Psoas muscle (tissue), 8 donors: Measurements from ENCODE around the gene MMADHC. TPM values are rescaled to one million over a fixed set of nuclear protein-coding genes. Genes with fewer than 3 reads are reported as not detected.

Source experiments
- ATAC-seq, 4 donors: fragments of 200-7000 bp; cut with Tn5 transposase; one replicate each; pipeline ENCODE4 v1.9.1; 2020; ENCODE audit warnings: moderate library complexity in 3 of 4, mild to moderate bottlenecking in 2 of 4
- DNase-seq, 2 donors: peaks; one replicate each; pipeline ENCODE4 v3.0.0-alpha.2; 2020
- H3K27ac ChIP-seq: fragments of 200-600 bp; one replicate; pipeline ENCODE4 v1.8.0; 2022
- H3K27me3 ChIP-seq, 3 donors: fragments of 200-600 bp in 1 of 3; one replicate each; pipeline versions ENCODE4 v1.6.1 to v1.8.0; 2013 to 2022; ENCODE audit warnings: low read length in 2 of 3, mild to moderate bottlenecking in 2 of 3, moderate library complexity in 1 of 3; ENCODE audit not compliant: insufficient read depth in 3 of 3
- H3K36me3 ChIP-seq, 2 donors: fragments of 200-600 bp in 1 of 2; one replicate each; pipeline versions ENCODE4 v1.6.1 to v1.8.0; 2013 to 2022; ENCODE audit warnings: low read depth in 1 of 2, mild to moderate bottlenecking in 1 of 2, moderate library complexity in 1 of 2; ENCODE audit not compliant: insufficient read depth in 1 of 2
- H3K4me1 ChIP-seq: fragments of 200-600 bp; one replicate; pipeline ENCODE4 v1.8.0; 2022
- H3K4me3 ChIP-seq: fragments of 200-600 bp; one replicate; pipeline ENCODE4 v1.8.0; 2022; ENCODE audit warnings: mild to moderate bottlenecking
- H3K9me3 ChIP-seq: fragments of 200-600 bp; one replicate; pipeline ENCODE4 v1.8.0; 2022
- CTCF ChIP-seq: fragments of 200-600 bp; IDR thresholded peaks from one replicate; pipeline ENCODE4 v1.8.0; 2022; ENCODE audit warnings: antibody characterized with exemption
- WGBS, 3 donors: extraction: QIAGEN DNeasy Blood & Tissue Kit; methylation state at CpG; one replicate each; pipeline versions ENCODE4 v1.1.6 to v1.1.7; 2013; 5-methylcytosine and 5-hydroxymethylcytosine counted together
- intact Hi-C, 2 donors: fragments of 100-400 bp; cut with DNase I; formaldehyde crosslinking; loops; one replicate each; pipeline versions ENCODE4 v1.11.0 to v1.14.2; 2022
- polyA plus RNA-seq, 3 donors: library from polyadenylated mRNA; stranded (reverse); fragments of 200-250 nt; gene quantifications; one replicate each; pipeline ENCODE4 v1.2.3, GENCODE V29; 2013
- total RNA-seq, 4 donors: library from RNA; stranded (reverse); fragmentation: NEBNext Ultra II Directional in 2 of 4; extraction: Animal tissue kit (Norgen Biotek cat#: 25700) in 2 of 4; gene quantifications; one replicate each; pipeline versions ENCODE4 v1.2.1 to v1.2.4, GENCODE V29; 2021 to 2023
- donor health status: healthy with polysubstance abuse.
- donor health status: DM: no; HTN: no; CAD: no; lungs with moderate emphysema.
- donor health status: Bipolar disorder and iron deficiency.
- donor health status: healthy.
- donor health status: DM: yes; HTN: yes; CAD: no.
- donor health status: DM: no; HTN: no; CAD: no.
- donor health status: DM: no; HTN: no; CAD: no.
- donor health status: DM: yes; HTN: yes; CAD: no.

The MMADHC gene
- total and polyA plus RNA-seq, 7 donors = 126 to 205 (median 165) TPM

GRCh38 chr2:149587950-149588487 is 444 bp upstream of the MMADHC start:
- Histone ChIP-seq H3K27ac (peak overlapping the region; percentile 97), H3K27me3 (no peaks in the 10 kb centered on the region), H3K4me3 (peak overlapping the region; percentile 79), H3K4me1 (peaks cover 32% of the 10 kb centered on the region), H3K36me3 (peaks cover 0 to 23% of the 10 kb centered on the region in 2 donors), H3K9me3 (no peaks in the 10 kb centered on the region)
- no peak for TF ChIP-seq CTCF
- DNase-seq (no peak), ATAC-seq (no peak)
- WGBS, 3 donors = 55 to 59% (median 57%) methylated on average over 10 of the region's 10 CpGs
- intact Hi-C loops = no loop called here

- WGBS, 3 donors = 0% methylated on average over 7 of the region's 7 CpGs
- H3K4me1 ChIP-seq = peaks cover 38% of the 10 kb centered on the region
Measured at GRCh38 chr2:149586898-149587219, 716 bp downstream of the MMADHC start.

GRCh38 chr2:149586063-149586462 is 1.5 kb downstream of the MMADHC start:
- intact Hi-C loops = no loop called here
- no peaks in the 10 kb centered on the region for H3K27me3 ChIP-seq
- peak overlapping the region; percentile 79 for H3K4me3 ChIP-seq
- DNase-seq (no peak), ATAC-seq (no peak)
- no peak for TF ChIP-seq CTCF
- H3K4me1 ChIP-seq = peaks cover 46% of the 10 kb centered on the region
- H3K9me3 ChIP-seq = no peaks in the 10 kb centered on the region
- WGBS, 3 donors = 68 to 82% (median 71%) methylated on average over 3 of the region's 3 CpGs
- H3K36me3 ChIP-seq = peaks cover 2 to 41% of the 10 kb centered on the region in 2 donors
- peak overlapping the region; percentile 97 for H3K27ac ChIP-seq

More at GRCh38 chr2:149586898-149587219, 716 bp downstream of the MMADHC start:
- H3K27me3 ChIP-seq = no peaks in the 10 kb centered on the region
- H3K4me3 ChIP-seq = peak overlapping the region; percentile 79
- H3K9me3 ChIP-seq = no peaks in the 10 kb centered on the region
- ATAC-seq = no peak
- peak overlapping the region; percentile 97 for H3K27ac ChIP-seq
- intact Hi-C loops = no loop called here
- H3K36me3 ChIP-seq = peaks cover 2 to 33% of the 10 kb centered on the region in 2 donors
- DNase-seq = no peak
- TF ChIP-seq CTCF = no peak

- peak overlapping the region; percentile 79 for H3K4me3 ChIP-seq
- intact Hi-C loops = no loop called here
- no peak for TF ChIP-seq CTCF
- ATAC-seq (no peak), DNase-seq (no peak)
- H3K27ac ChIP-seq = peak overlapping the region; percentile 97
- H3K4me1 ChIP-seq = peaks cover 52% of the 10 kb centered on the region
- 84 to 93% (median 91%) methylated on average over 2 of the region's 2 CpGs for WGBS, 3 donors
- no peaks in the 10 kb centered on the region for H3K9me3 ChIP-seq
- H3K27me3 ChIP-seq = no peaks in the 10 kb centered on the region
- H3K36me3 ChIP-seq = peaks cover 2 to 47% of the 10 kb centered on the region in 2 donors
Measured at GRCh38 chr2:149585166-149585885, 2.2 kb downstream of the MMADHC start.
